Caco-2 (cell line): ENCODE measurements around the gene C3orf52. TPM values are rescaled to one million over a fixed set of nuclear protein-coding genes. Genes with fewer than 3 reads are reported as not detected.
A peak's percentile ranks its signal among the peaks of the same experiment; 100 is the strongest.

Source experiments
- BruUV-seq: library from RNA; stranded (reverse); fragments of 400-500 nt; replicated peaks from 2 replicates; lab custom pipeline; 2021; lab: Mats Ljungman, UMichigan
- CTCF ChIA-PET: fragments of 300-600 bp; sonication (Branson Sonifier 250); formaldehyde crosslinking; loops from one replicate; lab custom pipeline; 2022; ENCODE audit warnings: antibody characterized with exemption; lab: Charles Lee
- POLR2A ChIA-PET: fragments of 300-600 bp; sonication (Branson Sonifier 250); formaldehyde crosslinking; loops from one replicate; lab custom pipeline; 2022; ENCODE audit warnings: antibody characterized with exemption; lab: Charles Lee
- DNase-seq, 2 experiments: peaks; one replicate each; pipeline versions ENCODE4 v3.0.0 to v3.0.0-alpha.2; 2020 to 2022
- H3K27me3 ChIP-seq: replicated peaks from 2 replicates; pipeline ENCODE4 v1.6.0; 2011; ENCODE audit warnings: low read length; ENCODE audit not compliant: control insufficient read depth, insufficient read depth
- H3K36me3 ChIP-seq: 2 replicates; pipeline ENCODE4 v1.5.1; 2011; ENCODE audit warnings: low read length; ENCODE audit not compliant: control insufficient read depth, insufficient read depth
- H3K4me1 ChIP-seq: fragments of 250-450 bp; sonication (Bioruptor Pico); 2 replicates; pipeline ENCODE4 v1.5.1; 2020; ENCODE audit warnings: mild to moderate bottlenecking
- H3K4me3 ChIP-seq: 2 replicates; pipeline ENCODE4 v1.5.1; 2011; ENCODE audit warnings: low read depth, mild to moderate bottlenecking, control low read depth, low read length
- H3K9me3 ChIP-seq: fragments of 250-450 bp; sonication (Bioruptor Pico); 2 replicates; pipeline ENCODE4 v1.5.1; 2020; ENCODE audit warnings: mild to moderate bottlenecking, moderate library complexity
- H3K27ac Mint-ChIP-seq: one replicate; pipeline ENCODE4 v1.8.0; 2022; ENCODE audit warnings: mixed read lengths; ENCODE audit not compliant: unreplicated experiment
- H3K27me3 Mint-ChIP-seq: one replicate; pipeline ENCODE4 v1.8.0; 2022; ENCODE audit warnings: mixed read lengths; ENCODE audit not compliant: insufficient read depth, unreplicated experiment
- H3K36me3 Mint-ChIP-seq: one replicate; pipeline ENCODE4 v1.8.0; 2022; ENCODE audit warnings: mild to moderate bottlenecking, mixed read lengths; ENCODE audit not compliant: insufficient read depth, unreplicated experiment
- H3K4me1 Mint-ChIP-seq: one replicate; pipeline ENCODE4 v1.8.0; 2022; ENCODE audit warnings: low read depth, mixed read lengths; ENCODE audit not compliant: unreplicated experiment
- H3K4me3 Mint-ChIP-seq: one replicate; pipeline ENCODE4 v1.8.0; 2022; ENCODE audit warnings: mild to moderate bottlenecking, moderate library complexity, mixed read lengths; ENCODE audit not compliant: unreplicated experiment
- H3K9me3 Mint-ChIP-seq: one replicate; pipeline ENCODE4 v1.8.0; 2022; ENCODE audit warnings: mixed read lengths; ENCODE audit not compliant: unreplicated experiment
- CTCF ChIP-seq, 2 experiments: fragments of 200-600 bp in 1 of 2; IDR thresholded peaks; 1 replicate in 1 of 2; 2 replicates in 1 of 2; pipeline versions ENCODE4 v1.5.1 to v1.8.0; 2011 to 2022; ENCODE audit warnings: antibody characterized with exemption in 1 of 2, control low read depth in 1 of 2, inconsistent platforms in 1 of 2, low read depth in 1 of 2, low read length in 1 of 2, mild to moderate bottlenecking in 1 of 2, moderate library complexity in 1 of 2; ENCODE audit not compliant: insufficient read depth in 1 of 2, severe bottlenecking in 1 of 2, unreplicated experiment in 1 of 2
- intact Hi-C: fragments of 100-400 bp; cut with micrococcal nuclease; formaldehyde crosslinking; loops from one replicate; pipeline ENCODE4 v1.10.0; 2022; ENCODE audit not compliant: unreplicated experiment
- total RNA-seq: library from RNA; stranded (reverse); gene quantifications from 2 replicates; pipeline ENCODE4 v1.2.3, GENCODE V29; 2022

C3orf52 gene
- total RNA-seq, 1 experiment from 2014 or later, result 64.5 TPM

- H3K4me3 Mint-ChIP-seq, result no peak overlapping the region
- H3K9me3 ChIP-seq, result no peaks in the 10 kb centered on the region
- intact Hi-C loops, result no loop called here
- H3K27me3 Mint-ChIP-seq, result no peaks in the 10 kb centered on the region
- no peak overlapping the region for H3K4me3 ChIP-seq
- TF ChIP-seq CTCF (IDR thresholded peaks at IDR 0.05; ENCODE audit: insufficient read depth in 1 of 2, low read depth in 1 of 2, low read length in 1 of 2, severe bottlenecking in 1 of 2, unreplicated experiment in 1 of 2), result no peak
- DNase-seq, result no peak
- POLR2A ChIA-PET, result interaction anchor here (0.9 kb wide), 1 partner anchor 33 kb away, joined by 6 read pairs; no protein-coding TSS in a partner anchor
- H3K36me3 Mint-ChIP-seq, result no peaks in the 10 kb centered on the region
- peaks cover 18% of the 10 kb centered on the region for H3K4me1 ChIP-seq
- H3K9me3 Mint-ChIP-seq, result no peaks in the 10 kb centered on the region
- no TSS peak for BruUV-seq
- peaks cover 27% of the 10 kb centered on the region for H3K4me1 Mint-ChIP-seq
- H3K27me3 ChIP-seq, result no peaks in the 10 kb centered on the region
- no peak overlapping the region for H3K27ac Mint-ChIP-seq
- no peaks in the 10 kb centered on the region for H3K36me3 ChIP-seq
- CTCF ChIA-PET, result interaction anchor here (0.7 to 1.5 kb wide), 3 partner anchors 10 to 971 kb away, joined by 3 to 4 read pairs (median 4); no protein-coding TSS in a partner anchor
These were observed 33.0 kb upstream of the C3orf52 start for GRCh38 chr3:112053229-112053628.

GRCh38 chr3:112056451-112056929 is 29.7 kb upstream of the C3orf52 start:
- Histone ChIP-seq H3K27me3 (no peaks in the 10 kb centered on the region), H3K9me3 (no peaks in the 10 kb centered on the region), H3K4me3 (no peak overlapping the region), H3K36me3 (no peaks in the 10 kb centered on the region), H3K4me1 (peaks cover 33% of the 10 kb centered on the region)
- Mint-ChIP-seq H3K9me3 (no peaks in the 10 kb centered on the region), H3K27ac (no peak overlapping the region), H3K27me3 (no peaks in the 10 kb centered on the region), H3K4me1 (peaks cover 43% of the 10 kb centered on the region), H3K36me3 (no peaks in the 10 kb centered on the region), H3K4me3 (no peak overlapping the region)
- no peak for DNase-seq
- no peak for TF ChIP-seq CTCF (IDR thresholded peaks at IDR 0.05; ENCODE audit: insufficient read depth in 1 of 2, low read depth in 1 of 2, low read length in 1 of 2, severe bottlenecking in 1 of 2, unreplicated experiment in 1 of 2)
- ChIA-PET CTCF (no interaction called here), POLR2A (no interaction called here)
- intact Hi-C loops, result no loop called here
- no TSS peak for BruUV-seq

GRCh38 chr3:112059497-112059896 is 26.7 kb upstream of the C3orf52 start:
- BruUV-seq, result no TSS peak
- no peak overlapping the region for H3K4me3 Mint-ChIP-seq
- Histone ChIP-seq H3K27me3 (no peaks in the 10 kb centered on the region), H3K4me3 (no peak overlapping the region), H3K4me1 (peaks cover 23% of the 10 kb centered on the region), H3K36me3 (no peaks in the 10 kb centered on the region), H3K9me3 (no peaks in the 10 kb centered on the region)
- no peaks in the 10 kb centered on the region for H3K27me3 Mint-ChIP-seq
- peaks cover 18% of the 10 kb centered on the region for H3K4me1 Mint-ChIP-seq
- DNase-seq, result no peak
- peak overlapping the region; percentile 39 for H3K27ac Mint-ChIP-seq
- intact Hi-C loops, result no loop called here
- no peak for TF ChIP-seq CTCF (IDR thresholded peaks at IDR 0.05; ENCODE audit: insufficient read depth in 1 of 2, low read depth in 1 of 2, low read length in 1 of 2, severe bottlenecking in 1 of 2, unreplicated experiment in 1 of 2)
- no peaks in the 10 kb centered on the region for H3K36me3 Mint-ChIP-seq
- POLR2A ChIA-PET, result no interaction called here
- H3K9me3 Mint-ChIP-seq, result no peaks in the 10 kb centered on the region
- CTCF ChIA-PET, result no interaction called here
